Measurements from ENCODE around the gene ZNF22. TPM values are rescaled to one million over a fixed set of nuclear protein-coding genes. Genes with fewer than 3 reads are reported as not detected.

The ZNF22 gene
- total RNA-seq, 1 donor from 2014 or later, result 1.6 TPM

- intact Hi-C loops (cut with DNase I), result loop anchor here (5.0 kb wide), 1 partner anchor 1027 kb away; no protein-coding TSS in a partner anchor
- no peak overlapping the region for H3K4me3 ChIP-seq
- H3K27me3 ChIP-seq, result no peaks in the 10 kb centered on the region
- peak overlapping the region; percentile 84 to 93 for H3K27ac ChIP-seq
- DNase-seq (ENCODE audit: low spot score in 2 of 2), result no peak
- H3K36me3 ChIP-seq, result no peaks in the 10 kb centered on the region
- H3K4me1 ChIP-seq, result peaks cover 31 to 74% of the 10 kb centered on the region in 2 donors
- TF ChIP-seq CTCF (IDR thresholded peaks at IDR 0.05), result no peak
- H3K9me3 ChIP-seq, result no peaks in the 10 kb centered on the region
Observed at GRCh38 chr10:44994752-44995530, 5.8 kb upstream of the ZNF22 start.

GRCh38 chr10:44995581-44995913 is 5.2 kb upstream of the ZNF22 start:
- no peak for TF ChIP-seq CTCF (IDR thresholded peaks at IDR 0.05)
- peaks cover 31 to 80% of the 10 kb centered on the region in 2 donors for H3K4me1 ChIP-seq
- H3K4me3 ChIP-seq, result peak overlapping the region in 1 of 2 donors; percentile 27
- H3K9me3 ChIP-seq, result no peaks in the 10 kb centered on the region
- H3K36me3 ChIP-seq, result no peaks in the 10 kb centered on the region
- DNase-seq (ENCODE audit: low spot score in 2 of 2), result no peak
- intact Hi-C loops (cut with DNase I), result loop anchor here (5.0 kb wide), 1 partner anchor 1027 kb away; no protein-coding TSS in a partner anchor
- no peaks in the 10 kb centered on the region for H3K27me3 ChIP-seq
- H3K27ac ChIP-seq, result peak overlapping the region; percentile 84 to 93

GRCh38 chr10:44995914-44996669 is 4.6 kb upstream of the ZNF22 start:
- Histone ChIP-seq H3K4me1 (peaks cover 31 to 79% of the 10 kb centered on the region in 2 donors), H3K36me3 (no peaks in the 10 kb centered on the region), H3K27ac (peak overlapping the region; percentile 84 to 93), H3K27me3 (no peaks in the 10 kb centered on the region), H3K4me3 (peak overlapping the region in 1 of 2 donors; percentile 34), H3K9me3 (no peaks in the 10 kb centered on the region)
- DNase-seq (ENCODE audit: low spot score in 2 of 2), result peak in 1 of 2 donors; percentile 87
- intact Hi-C loops (cut with DNase I), result loop anchor here (2.0 to 5.0 kb wide), 2 partner anchors 183 to 1026 kb away; no protein-coding TSS in a partner anchor
- TF ChIP-seq CTCF (IDR thresholded peaks at IDR 0.05), result no peak

GRCh38 chr10:44997105-44997748 is 3.5 kb upstream of the ZNF22 start:
- H3K27me3 ChIP-seq, result no peaks in the 10 kb centered on the region
- H3K4me1 ChIP-seq, result peaks cover 27 to 71% of the 10 kb centered on the region in 2 donors
- peak overlapping the region; percentile 84 to 93 for H3K27ac ChIP-seq
- peak overlapping the region in 1 of 2 donors; percentile 34 for H3K4me3 ChIP-seq
- H3K36me3 ChIP-seq, result no peaks in the 10 kb centered on the region
- no peak for DNase-seq (ENCODE audit: low spot score in 2 of 2)
- intact Hi-C loops (cut with DNase I), result loop anchor here (2.0 to 5.0 kb wide), 2 partner anchors 182 to 1025 kb away; no protein-coding TSS in a partner anchor
- no peaks in the 10 kb centered on the region for H3K9me3 ChIP-seq
- no peak for TF ChIP-seq CTCF (IDR thresholded peaks at IDR 0.05)

- no peak for DNase-seq (ENCODE audit: low spot score in 2 of 2)
- no peak for TF ChIP-seq CTCF (IDR thresholded peaks at IDR 0.05)
- Histone ChIP-seq H3K4me1 (peaks cover 20 to 66% of the 10 kb centered on the region in 2 donors), H3K4me3 (no peak overlapping the region), H3K36me3 (no peaks in the 10 kb centered on the region), H3K9me3 (no peaks in the 10 kb centered on the region), H3K27me3 (no peaks in the 10 kb centered on the region), H3K27ac (peak overlapping the region; percentile 84 to 93)
- intact Hi-C loops (cut with DNase I), result loop anchor here (5.0 kb wide), 1 partner anchor 1024 kb away; no protein-coding TSS in a partner anchor
Observed at GRCh38 chr10:44998146-44998631, 2.5 kb upstream of the ZNF22 start.
